OCI-LY1 (cell line): ENCODE data around the gene ACADM.
"Not testable (repeated sequence)": the region's sequence is repeated elsewhere in the genome, so short reads cannot be mapped to it uniquely, and the experiment has no call there.

Experiments used
- H2AFZ ChIP-seq: fragments of 200-600 bp; sonication (generic), shearing (Covaris generic); 2 replicates; pipeline ENCODE4 v1.6.0; 2014; ENCODE audit warnings: antibody characterized with exemption, mild to moderate bottlenecking, low read length
- H3F3A ChIP-seq: fragments of 200-600 bp; sonication (generic), shearing (Covaris generic); 2 replicates; pipeline ENCODE4 v1.6.0; 2014; ENCODE audit warnings: mild to moderate bottlenecking, antibody characterized with exemption, low read length, moderate library complexity; ENCODE audit not compliant: insufficient read depth
- H3K27ac ChIP-seq: fragments of 200-600 bp; sonication (generic); 2 replicates; pipeline ENCODE4 v1.5.1; 2014; ENCODE audit warnings: low read length, mixed run types, mild to moderate bottlenecking, low read depth; ENCODE audit not compliant: poor library complexity, severe bottlenecking
- H3K27me3 ChIP-seq: fragments of 200-600 bp; sonication (generic); 2 replicates; pipeline ENCODE4 v1.6.0; 2014; ENCODE audit warnings: antibody characterized with exemption, mild to moderate bottlenecking, low read length, moderate library complexity; ENCODE audit not compliant: insufficient read depth
- H3K36me3 ChIP-seq: fragments of 200-600 bp; sonication (generic); 2 replicates; pipeline ENCODE4 v1.6.1; 2014; ENCODE audit warnings: mild to moderate bottlenecking, antibody characterized with exemption, low read length, moderate library complexity, mixed read lengths; ENCODE audit not compliant: insufficient read depth
- H3K4me1 ChIP-seq: fragments of 200-600 bp; sonication (generic); 2 replicates; pipeline ENCODE4 v1.5.1; 2014; ENCODE audit warnings: mild to moderate bottlenecking, low read length, moderate library complexity; ENCODE audit not compliant: insufficient read depth, severe bottlenecking
- H3K4me2 ChIP-seq: fragments of 200-600 bp; sonication (generic), shearing (Covaris generic); 2 replicates; pipeline ENCODE4 v1.6.1; 2014; ENCODE audit warnings: low read length
- H3K4me3 ChIP-seq: fragments of 200-600 bp; sonication (generic); 2 replicates; pipeline ENCODE4 v1.5.1; 2014; ENCODE audit warnings: low read length, low read depth, mild to moderate bottlenecking, mixed read lengths; ENCODE audit not compliant: poor library complexity, severe bottlenecking
- H3K79me2 ChIP-seq: fragments of 200-600 bp; shearing (Covaris generic); 2 replicates; pipeline ENCODE4 v1.6.1; 2016; ENCODE audit warnings: mixed run types, low read length, mixed read lengths; ENCODE audit not compliant: insufficient read depth
- H3K9ac ChIP-seq: fragments of 200-600 bp; sonication (generic), shearing (Covaris generic); 2 replicates; pipeline ENCODE4 v1.6.1; 2014; ENCODE audit warnings: mild to moderate bottlenecking, low read length, mixed read lengths
- H3K9me2 ChIP-seq: fragments of 200-600 bp; sonication (generic), shearing (Covaris generic); 2 replicates; pipeline ENCODE4 v1.6.1; 2014; ENCODE audit warnings: low read depth, mild to moderate bottlenecking, low read length, mixed read lengths
- H3K9me3 ChIP-seq: fragments of 200-600 bp; shearing (Covaris generic); 2 replicates; pipeline ENCODE4 v1.6.1; 2014; ENCODE audit warnings: low read length, mixed read lengths
- H4K20me1 ChIP-seq: fragments of 200-600 bp; sonication (generic), shearing (Covaris generic); 2 replicates; pipeline ENCODE4 v1.6.0; 2016; ENCODE audit warnings: mild to moderate bottlenecking, low read length; ENCODE audit not compliant: insufficient read depth
- CTCF ChIP-seq: fragments of 200-600 bp; sonication (generic), shearing (Covaris generic); IDR thresholded peaks from 2 replicates; pipeline ENCODE4 v1.5.1; 2017; ENCODE audit warnings: mild to moderate bottlenecking, antibody characterized with exemption, low read length, moderate library complexity, mixed read lengths
- EZH2 ChIP-seq: fragments of 200-600 bp; sonication (generic), shearing (Covaris generic); IDR thresholded peaks from 2 replicates; pipeline ENCODE4 v1.8.0; 2017; ENCODE audit warnings: borderline replicate concordance, mixed run types, mild to moderate bottlenecking, antibody characterized with exemption, low read length, moderate library complexity, mixed read lengths

Gene ACADM

GRCh38 chr1:75745276-75745675, 20.8 kb downstream of the ACADM start:
- H3K36me3 ChIP-seq: peaks cover 81% of the 10 kb centered on the region
- H3K79me2 ChIP-seq: no peaks in the 10 kb centered on the region
- no peaks in the 10 kb centered on the region for H4K20me1 ChIP-seq
- H3K9ac ChIP-seq: no peak overlapping the region
- H3F3A ChIP-seq: no peaks in the 10 kb centered on the region
- H2AFZ ChIP-seq: no peak overlapping the region
- H3K27ac ChIP-seq: no peak overlapping the region
- no peaks in the 10 kb centered on the region for H3K9me2 ChIP-seq
- no peaks in the 10 kb centered on the region for H3K4me1 ChIP-seq
- no peaks in the 10 kb centered on the region for H3K27me3 ChIP-seq
- H3K4me3 ChIP-seq: no peak overlapping the region
- H3K9me3 ChIP-seq: no peaks in the 10 kb centered on the region
- no peak overlapping the region for H3K4me2 ChIP-seq
- TF ChIP-seq CTCF (no peak), EZH2 (no peak)

GRCh38 chr1:75757210-75757609, 32.7 kb downstream of the ACADM start:
- not testable (repeated sequence) for H4K20me1 ChIP-seq, H2AFZ ChIP-seq, H3K27ac ChIP-seq, H3K9ac ChIP-seq, H3K9me3 ChIP-seq, H3K4me3 ChIP-seq, H3K4me2 ChIP-seq, H3K9me2 ChIP-seq, H3K79me2 ChIP-seq, H3F3A ChIP-seq, H3K27me3 ChIP-seq, H3K4me1 ChIP-seq
- peaks cover 74% of the 10 kb centered on the region for H3K36me3 ChIP-seq

- peaks cover 69% of the 10 kb centered on the region for H3K36me3 ChIP-seq
- H3K9me2 ChIP-seq, H3K9me3 ChIP-seq, H3K4me2 ChIP-seq, H3F3A ChIP-seq, H4K20me1 ChIP-seq, H3K9ac ChIP-seq, H3K4me3 ChIP-seq, H3K79me2 ChIP-seq, H3K27me3 ChIP-seq, H2AFZ ChIP-seq, H3K4me1 ChIP-seq, H3K27ac ChIP-seq: not testable (repeated sequence)
Measured at GRCh38 chr1:75758543-75758942, 34.0 kb downstream of the ACADM start.

GRCh38 chr1:75764057-75764655, 39.6 kb downstream of the ACADM start:
- Histone ChIP-seq H3K36me3 (peaks cover 36% of the 10 kb centered on the region), H3K4me3 (no peak overlapping the region), H3K27ac (no peak overlapping the region), H4K20me1 (no peaks in the 10 kb centered on the region), H3F3A (no peaks in the 10 kb centered on the region), H3K4me2 (no peak overlapping the region), H3K79me2 (no peaks in the 10 kb centered on the region), H3K9me3 (no peaks in the 10 kb centered on the region), H3K4me1 (no peaks in the 10 kb centered on the region), H3K27me3 (no peaks in the 10 kb centered on the region), H3K9ac (no peak overlapping the region), H2AFZ (no peak overlapping the region), H3K9me2 (no peaks in the 10 kb centered on the region)
- TF ChIP-seq EZH2: no peak
- peak; percentile 27; the same call in 1 of the 2 replicates for TF ChIP-seq CTCF
